Subcutaneous abdominal adipose tissue (tissue), 5 donors: ENCODE measurements around the gene METTL9.

ENCODE experiments used
- H3K27ac ChIP-seq: one replicate; pipeline ENCODE4 v1.7.0; 2013; ENCODE audit warnings: low read depth, mild to moderate bottlenecking, inconsistent platforms, low read length, moderate library complexity
- H3K27me3 ChIP-seq, 5 donors: one replicate each; pipeline ENCODE4 v1.7.0; 2013; ENCODE audit warnings: low read length in 5 of 5, inconsistent platforms in 1 of 5; ENCODE audit not compliant: control insufficient read depth in 5 of 5, insufficient read depth in 4 of 5
- H3K36me3 ChIP-seq, 5 donors: one replicate each; pipeline ENCODE4 v1.7.0; 2013; ENCODE audit warnings: low read length in 5 of 5; ENCODE audit not compliant: control insufficient read depth in 5 of 5, insufficient read depth in 5 of 5
- H3K4me1 ChIP-seq, 5 donors: one replicate each; pipeline ENCODE4 v1.7.0; 2013; ENCODE audit warnings: low read length in 5 of 5, mild to moderate bottlenecking in 3 of 5, moderate library complexity in 1 of 5; ENCODE audit not compliant: control insufficient read depth in 5 of 5, insufficient read depth in 5 of 5
- H3K4me3 ChIP-seq, 5 donors: one replicate each; pipeline ENCODE4 v1.7.0; 2013; ENCODE audit warnings: low read length in 5 of 5, low read depth in 1 of 5
- H3K9ac ChIP-seq, 5 donors: one replicate each; pipeline ENCODE4 v1.7.0; 2013; ENCODE audit warnings: low read length in 5 of 5, mild to moderate bottlenecking in 4 of 5, moderate library complexity in 3 of 5
- H3K9me3 ChIP-seq, 5 donors: one replicate each; pipeline ENCODE4 v1.7.0; 2013; ENCODE audit warnings: low read length in 5 of 5; ENCODE audit not compliant: control insufficient read depth in 5 of 5
- donor health status: healthy.
- donor health status: healthy.
- donor health status: healthy.
- donor health status: healthy.
- donor health status: healthy.

Gene METTL9

DNA sequence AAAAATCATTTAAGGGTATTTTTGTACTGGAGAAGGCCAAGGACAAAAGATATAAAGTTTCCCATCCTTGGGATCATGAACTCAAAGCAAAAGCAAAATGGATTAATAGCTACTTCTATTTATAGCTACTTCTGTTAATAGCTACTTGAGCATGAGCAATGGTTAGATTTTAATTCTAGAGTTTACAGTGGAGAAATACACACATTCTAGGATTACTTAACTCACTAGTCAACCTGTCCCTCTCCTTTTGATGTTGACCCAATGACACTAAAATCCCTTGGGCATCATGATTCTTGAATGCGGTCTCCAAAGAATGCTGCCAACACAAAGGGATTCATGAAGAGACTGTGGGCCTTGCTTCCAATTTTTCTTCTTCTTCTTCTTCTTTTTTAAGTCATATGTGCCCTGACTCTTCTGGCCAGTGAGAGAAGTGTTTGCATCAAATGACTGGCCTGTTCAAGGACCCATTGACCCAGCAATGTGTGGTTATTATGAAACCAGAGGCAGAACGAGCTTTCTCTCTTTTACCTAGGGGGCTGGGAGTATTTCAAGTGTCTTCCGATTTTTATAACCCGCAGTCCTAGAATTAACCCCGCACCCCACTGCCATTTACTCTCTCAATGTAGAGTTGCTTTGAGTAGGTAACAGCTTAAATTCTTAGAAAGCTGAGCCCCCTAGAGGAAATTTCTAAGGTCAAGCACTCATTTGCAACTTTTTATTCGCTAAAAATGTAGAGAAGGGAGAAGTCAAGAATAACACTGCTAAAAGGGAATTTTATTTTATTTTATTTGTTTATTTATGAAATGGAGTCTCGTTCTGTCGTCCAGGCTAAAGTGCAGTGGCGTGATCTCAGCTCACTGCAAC is 99.0 kb downstream of the METTL9 start:
- Histone ChIP-seq H3K27ac (no peak overlapping the region), H3K9ac (no peak overlapping the region), H3K36me3 (no peaks in the 10 kb centered on the region), H3K9me3 (no peaks in the 10 kb centered on the region), H3K4me1 (no peaks in the 10 kb centered on the region), H3K27me3 (no peaks in the 10 kb centered on the region), H3K4me3 (no peak overlapping the region)

GRCh38 chr16:21701271-21701670 is 101.9 kb downstream of the METTL9 start:
- no peaks in the 10 kb centered on the region for H3K36me3 ChIP-seq
- H3K9ac ChIP-seq, result no peak overlapping the region
- no peak overlapping the region for H3K4me3 ChIP-seq
- peaks cover 0 to 3% (median 0%) of the 10 kb centered on the region in 5 donors for H3K27me3 ChIP-seq
- H3K4me1 ChIP-seq, result no peaks in the 10 kb centered on the region
- no peaks in the 10 kb centered on the region for H3K9me3 ChIP-seq
- H3K27ac ChIP-seq, result no peak overlapping the region

- Histone ChIP-seq H3K27ac (no peak overlapping the region), H3K9ac (no peak overlapping the region), H3K9me3 (no peaks in the 10 kb centered on the region), H3K27me3 (peaks cover 0 to 3% (median 0%) of the 10 kb centered on the region in 5 donors), H3K4me3 (no peak overlapping the region), H3K36me3 (no peaks in the 10 kb centered on the region), H3K4me1 (no peaks in the 10 kb centered on the region)
Measured at GRCh38 chr16:21702276-21702675, 102.9 kb downstream of the METTL9 start.

DNA sequence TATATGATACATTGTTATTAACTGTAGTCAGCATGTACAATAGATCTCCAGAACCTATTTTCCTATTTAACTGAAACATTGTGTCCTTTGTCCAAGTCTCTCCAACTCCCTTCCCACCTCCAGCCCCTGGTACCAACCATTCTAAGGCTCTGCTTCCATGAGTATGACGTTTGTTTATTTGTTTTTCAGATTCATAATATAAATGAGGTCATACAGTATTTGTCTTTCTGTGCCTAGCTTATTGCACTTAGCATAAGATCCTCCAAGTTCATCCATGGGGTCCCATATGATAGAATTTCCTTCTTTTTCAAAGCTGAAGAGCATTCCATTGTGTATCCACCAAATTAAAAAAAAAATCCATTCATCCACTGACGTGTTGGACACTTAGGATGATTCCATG is 103.8 kb downstream of the METTL9 start:
- peaks cover 0 to under 1% (median 0%) of the 10 kb centered on the region in 5 donors for H3K4me1 ChIP-seq
- H3K27me3 ChIP-seq, result peaks cover 0 to 3% (median 0%) of the 10 kb centered on the region in 5 donors
- H3K36me3 ChIP-seq, result no peaks in the 10 kb centered on the region
- H3K27ac ChIP-seq, result no peak overlapping the region
- no peak overlapping the region for H3K9ac ChIP-seq
- H3K9me3 ChIP-seq, result no peaks in the 10 kb centered on the region
- H3K4me3 ChIP-seq, result no peak overlapping the region

- H3K9me3 ChIP-seq, result no peaks in the 10 kb centered on the region
- peaks cover 0 to 3% (median 3%) of the 10 kb centered on the region in 5 donors for H3K4me1 ChIP-seq
- H3K36me3 ChIP-seq, result no peaks in the 10 kb centered on the region
- H3K4me3 ChIP-seq, result no peak overlapping the region
- H3K9ac ChIP-seq, result no peak overlapping the region
- H3K27me3 ChIP-seq, result peaks cover 0 to 3% (median 0%) of the 10 kb centered on the region in 5 donors
- H3K27ac ChIP-seq, result no peak overlapping the region
Measured at GRCh38 chr16:21703589-21704174, 104.3 kb downstream of the METTL9 start.

DNA sequence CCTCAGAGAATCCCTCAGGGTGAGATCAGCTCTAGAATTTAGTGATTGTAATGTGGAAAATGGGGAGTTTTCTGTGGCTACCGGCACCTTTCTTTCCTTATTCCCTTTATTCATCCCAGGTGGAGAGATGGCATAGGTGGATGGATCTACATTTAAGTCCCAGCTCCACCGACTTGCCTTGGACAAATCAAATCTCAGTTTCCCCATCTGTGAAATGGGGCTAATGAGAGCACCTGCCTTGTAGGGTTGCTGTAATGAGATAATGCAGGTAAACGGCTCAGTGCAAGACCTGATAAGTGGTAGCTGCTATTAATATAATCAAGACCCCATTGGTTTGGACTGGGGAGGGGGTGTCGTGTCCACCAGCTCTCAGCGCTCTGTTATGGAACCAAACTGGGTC is 104.9 kb downstream of the METTL9 start:
- Histone ChIP-seq H3K27me3 (peaks cover 0 to 3% (median 0%) of the 10 kb centered on the region in 5 donors), H3K4me3 (no peak overlapping the region), H3K36me3 (no peaks in the 10 kb centered on the region), H3K9me3 (no peaks in the 10 kb centered on the region), H3K27ac (no peak overlapping the region), H3K9ac (no peak overlapping the region), H3K4me1 (peaks cover 0 to 3% (median 3%) of the 10 kb centered on the region in 5 donors)

DNA sequence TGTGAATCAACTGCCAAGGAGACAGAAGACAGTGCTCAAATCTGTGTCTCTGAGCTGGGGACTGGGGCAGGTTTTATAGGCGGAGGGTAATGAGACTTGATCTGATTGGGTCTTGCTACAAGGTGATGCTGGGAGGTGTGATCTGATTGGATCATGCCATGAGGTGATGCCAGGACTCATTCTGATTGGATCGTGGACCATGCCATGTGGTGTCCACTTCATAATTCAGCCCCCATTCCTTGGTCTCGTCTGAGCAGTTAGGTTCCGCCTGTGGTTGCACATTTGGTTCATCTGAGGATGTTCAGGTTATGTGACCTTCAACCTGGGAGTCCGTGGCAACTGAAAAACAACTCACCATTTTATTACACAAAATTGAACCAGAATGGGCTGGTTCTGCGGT is 105.4 kb downstream of the METTL9 start:
- Histone ChIP-seq H3K9ac (no peak overlapping the region), H3K36me3 (no peaks in the 10 kb centered on the region), H3K4me1 (peaks cover 0 to 3% (median 3%) of the 10 kb centered on the region in 5 donors), H3K27ac (no peak overlapping the region), H3K4me3 (no peak overlapping the region), H3K27me3 (peaks cover 0 to 3% (median under 1%) of the 10 kb centered on the region in 5 donors), H3K9me3 (no peaks in the 10 kb centered on the region)
